OCI-LY7 (cell line): ENCODE results near the gene TMEM244. TPM values are rescaled to one million over a fixed set of nuclear protein-coding genes. Genes with fewer than 3 reads are reported as not detected.

ENCODE experiments used
- BruUV-seq: library from RNA; stranded (reverse); fragments of 400-500 nt; replicated peaks from 2 replicates; lab custom pipeline; 2021; lab: Mats Ljungman, UMichigan
- CTCF ChIA-PET: fragments of 300-600 bp; sonication (Branson Sonifier 250); formaldehyde crosslinking; loops from one replicate; lab custom pipeline; 2022; ENCODE audit warnings: antibody characterized with exemption; ENCODE audit not compliant: unreplicated experiment; lab: Charles Lee
- POLR2A ChIA-PET: fragments of 300-600 bp; sonication (Branson Sonifier 250); formaldehyde crosslinking; loops from one replicate; lab custom pipeline; 2022; ENCODE audit warnings: antibody characterized with exemption; lab: Charles Lee
- DNase-seq: peaks from one replicate; pipeline ENCODE4 v3.0.0-alpha.2; 2015; ENCODE audit warnings: low spot score
- H2AFZ ChIP-seq: fragments of 200-600 bp; sonication (generic), shearing (Covaris generic); 2 replicates; pipeline ENCODE4 v1.6.1; 2014; ENCODE audit warnings: mild to moderate bottlenecking, antibody characterized with exemption, low read length, moderate library complexity
- H3K27ac ChIP-seq: fragments of 200-600 bp; sonication (generic); 2 replicates; pipeline ENCODE4 v1.5.1; 2014; ENCODE audit warnings: mixed run types, low read depth, mild to moderate bottlenecking, moderate library complexity, low read length, inconsistent platforms; ENCODE audit not compliant: poor library complexity, severe bottlenecking
- H3K36me3 ChIP-seq: fragments of 200-600 bp; sonication (generic); 2 replicates; pipeline ENCODE4 v1.6.1; 2014; ENCODE audit warnings: mild to moderate bottlenecking, antibody characterized with exemption, low read length, moderate library complexity, mixed read lengths; ENCODE audit not compliant: insufficient read depth
- H3K4me1 ChIP-seq: fragments of 200-600 bp; sonication (generic); 2 replicates; pipeline ENCODE4 v1.5.1; 2014; ENCODE audit warnings: mild to moderate bottlenecking, low read length; ENCODE audit not compliant: insufficient read depth, poor library complexity, severe bottlenecking
- H3K4me2 ChIP-seq: fragments of 200-600 bp; sonication (generic); 2 replicates; pipeline ENCODE4 v1.6.1; 2014; ENCODE audit warnings: mild to moderate bottlenecking, low read length
- H3K4me3 ChIP-seq: fragments of 200-600 bp; sonication (generic); 2 replicates; pipeline ENCODE4 v1.5.1; 2014; ENCODE audit warnings: mild to moderate bottlenecking, low read depth, low read length; ENCODE audit not compliant: poor library complexity, severe bottlenecking
- H3K79me2 ChIP-seq: fragments of 200-600 bp; sonication (generic); 2 replicates; pipeline ENCODE4 v1.6.1; 2016; ENCODE audit warnings: low read depth, mild to moderate bottlenecking, low read length, moderate library complexity, mixed read lengths; ENCODE audit not compliant: insufficient read depth
- H3K9me2 ChIP-seq: fragments of 200-600 bp; sonication (generic); 2 replicates; pipeline ENCODE4 v1.6.1; 2016; ENCODE audit warnings: mild to moderate bottlenecking, low read length, mixed read lengths; ENCODE audit not compliant: insufficient read depth
- H3K9me3 ChIP-seq: fragments of 200-600 bp; sonication (generic); 2 replicates; pipeline ENCODE4 v1.6.1; 2014; ENCODE audit warnings: mild to moderate bottlenecking, mixed run types, low read length, mixed read lengths
- H4K20me1 ChIP-seq: fragments of 200-600 bp; sonication (generic); 2 replicates; pipeline ENCODE4 v1.6.1; 2014; ENCODE audit warnings: mild to moderate bottlenecking, antibody characterized with exemption, low read length, moderate library complexity, mixed read lengths; ENCODE audit not compliant: insufficient read depth
- CTCF ChIP-seq: fragments of 200-600 bp; sonication (generic); conservative IDR thresholded peaks from 2 replicates; pipeline ENCODE4 v1.5.1; 2014; ENCODE audit warnings: mild to moderate bottlenecking, antibody characterized with exemption, low read length, moderate library complexity, mixed read lengths
- EZH2phosphoT487 ChIP-seq: fragments of 200-600 bp; sonication (generic); IDR thresholded peaks from 2 replicates; pipeline ENCODE4 v1.6.1; 2018; ENCODE audit warnings: low read depth, borderline replicate concordance, mild to moderate bottlenecking, mixed run types, antibody characterized with exemption, low read length, moderate library complexity, mixed read lengths
- intact Hi-C: fragments of 100-400 bp; cut with micrococcal nuclease; formaldehyde crosslinking; loops from one replicate; pipeline ENCODE4 v1.10.0; 2022; ENCODE audit not compliant: unreplicated experiment
- total RNA-seq, 2 experiments: library from RNA; depleted of rRNA in 1 of 2; stranded (reverse); fragments of >200 nt in 1 of 2; shearing (Covaris generic) in 1 of 2; gene quantifications; 2 replicates each; pipeline ENCODE4 v1.2.3, GENCODE V29; 2014 to 2022

TMEM244 gene
- total RNA-seq, 2 experiments from 2014 or later, result not detected

- no peak overlapping the region for H2AFZ ChIP-seq
- TF ChIP-seq CTCF, result no peak
- TF ChIP-seq EZH2phosphoT487, result no peak
- no peaks in the 10 kb centered on the region for H3K4me1 ChIP-seq
- H3K36me3 ChIP-seq, result no peaks in the 10 kb centered on the region
- no peaks in the 10 kb centered on the region for H3K9me3 ChIP-seq
- H3K27ac ChIP-seq, result no peak overlapping the region
- POLR2A ChIA-PET, result no interaction called here
- H4K20me1 ChIP-seq, result no peaks in the 10 kb centered on the region
- DNase-seq, result no peak
- CTCF ChIA-PET, result no interaction called here
- BruUV-seq, result no TSS peak
- H3K4me3 ChIP-seq, result no peak overlapping the region
- intact Hi-C loops, result no loop called here
- H3K79me2 ChIP-seq, result no peaks in the 10 kb centered on the region
- no peak overlapping the region for H3K4me2 ChIP-seq
- no peaks in the 10 kb centered on the region for H3K9me2 ChIP-seq
Observed at GRCh38 chr6:129845696-129846095, 15.4 kb downstream of the TMEM244 start.

GRCh38 chr6:129844118-129844891 is 16.8 kb downstream of the TMEM244 start:
- no peaks in the 10 kb centered on the region for H4K20me1 ChIP-seq

More at GRCh38 chr6:129844118-129844891, 16.8 kb downstream of the TMEM244 start:
- H3K4me1 ChIP-seq, result no peaks in the 10 kb centered on the region
- DNase-seq, result no peak
- no peaks in the 10 kb centered on the region for H3K79me2 ChIP-seq
- no peaks in the 10 kb centered on the region for H3K9me2 ChIP-seq
- H3K4me2 ChIP-seq, result no peak overlapping the region
- H3K4me3 ChIP-seq, result no peak overlapping the region
- CTCF ChIA-PET, result no interaction called here
- H3K27ac ChIP-seq, result no peak overlapping the region
- POLR2A ChIA-PET, result interaction anchor here (1.0 kb wide), 1 partner anchor 23 kb away, joined by 5 read pairs; no protein-coding TSS in a partner anchor
- BruUV-seq, result no TSS peak
- intact Hi-C loops, result no loop called here
- no peaks in the 10 kb centered on the region for H3K36me3 ChIP-seq
- H3K9me3 ChIP-seq, result no peaks in the 10 kb centered on the region
- TF ChIP-seq EZH2phosphoT487, result no peak
- no peak for TF ChIP-seq CTCF
- no peak overlapping the region for H2AFZ ChIP-seq
